WTC11 (cell line): Measurements from ENCODE around the gene PPP1R37. TPM values are rescaled to one million over a fixed set of nuclear protein-coding genes. Genes with fewer than 3 reads are reported as not detected.

Source experiments
- ATAC-seq: fragments of 200-7000 bp; cut with Tn5 transposase; 2 replicates; pipeline ENCODE4 v1.10.0; 2021; ENCODE audit warnings: mild to moderate bottlenecking, moderate library complexity
- CTCF ChIA-PET: fragments of 300-600 bp; sonication (Branson Sonifier 250); formaldehyde crosslinking; loops from one replicate; lab custom pipeline; 2021; ENCODE audit warnings: antibody characterized with exemption; lab: Charles Lee
- POLR2A ChIA-PET: fragments of 350-600 bp; sonication (Branson Sonifier 250); formaldehyde crosslinking; loops from one replicate; lab custom pipeline; 2021; ENCODE audit warnings: antibody characterized with exemption; lab: Charles Lee
- DNase-seq: peaks from one replicate; pipeline ENCODE4 v3.0.0; 2021; ENCODE audit warnings: low spot score
- H3K27ac Mint-ChIP-seq: 2 replicates; pipeline ENCODE4 v1.8.0; 2021; ENCODE audit warnings: mixed read lengths
- H3K27me3 Mint-ChIP-seq: 2 replicates; pipeline ENCODE4 v1.8.0; 2021; ENCODE audit warnings: low read depth, mild to moderate bottlenecking, moderate library complexity, mixed read lengths
- H3K36me3 Mint-ChIP-seq: 2 replicates; pipeline ENCODE4 v1.8.0; 2021; ENCODE audit warnings: mixed read lengths
- H3K4me1 Mint-ChIP-seq: 2 replicates; pipeline ENCODE4 v1.8.0; 2022; ENCODE audit warnings: mixed read lengths
- H3K4me3 Mint-ChIP-seq: 2 replicates; pipeline ENCODE4 v1.8.0; 2021; ENCODE audit warnings: mild to moderate bottlenecking, moderate library complexity, mixed read lengths
- H3K9me3 Mint-ChIP-seq: 2 replicates; pipeline ENCODE4 v1.8.0; 2021; ENCODE audit warnings: mixed read lengths
- CREB1 ChIP-seq: sonication (generic); formaldehyde crosslinking; IDR thresholded peaks from 2 replicates; pipeline ENCODE4 v1.8.0; 2023; ENCODE audit warnings: mild to moderate bottlenecking, missing genetic modification reagents
- GABPB1 ChIP-seq: sonication (generic); formaldehyde crosslinking; IDR thresholded peaks from 2 replicates; pipeline ENCODE4 v1.8.1; 2023; ENCODE audit warnings: mild to moderate bottlenecking, missing genetic modification reagents
- GRHL2 ChIP-seq: fragments of 250-450 bp; sonication (Bioruptor Pico); IDR thresholded peaks from 2 replicates; pipeline ENCODE4 v1.8.0; 2022; ENCODE audit warnings: mild to moderate bottlenecking, moderate library complexity; ENCODE audit not compliant: insufficient replicate concordance, severe bottlenecking
- HMGA2 ChIP-seq: fragments of 250-450 bp; sonication (Bioruptor Pico); IDR thresholded peaks from 2 replicates; pipeline ENCODE4 v1.4.0; 2021; ENCODE audit warnings: mild to moderate bottlenecking, moderate library complexity
- MYBL2 ChIP-seq: sonication (generic); formaldehyde crosslinking; IDR thresholded peaks from 2 replicates; pipeline ENCODE4 v1.8.1; 2023; ENCODE audit warnings: mild to moderate bottlenecking, moderate library complexity, missing genetic modification reagents
- NFATC4 ChIP-seq: fragments of 250-450 bp; sonication (Bioruptor Pico); IDR thresholded peaks from 2 replicates; pipeline ENCODE4 v1.9.0; 2021; ENCODE audit warnings: mild to moderate bottlenecking
- NR1H2 ChIP-seq: sonication (generic); formaldehyde crosslinking; IDR thresholded peaks from 2 replicates; pipeline ENCODE4 v1.9.0; 2021; ENCODE audit warnings: mild to moderate bottlenecking, moderate library complexity, missing genetic modification reagents
- NR2C2 ChIP-seq: sonication (generic); formaldehyde crosslinking; IDR thresholded peaks from 2 replicates; pipeline ENCODE4 v1.8.0; 2022; ENCODE audit warnings: mild to moderate bottlenecking, missing genetic modification reagents
- SOX15 ChIP-seq: fragments of 250-450 bp; sonication (Bioruptor Pico); IDR thresholded peaks from 2 replicates; pipeline ENCODE4 v1.9.0; 2021; ENCODE audit warnings: mild to moderate bottlenecking
- ZNF396 ChIP-seq: fragments of 250-450 bp; sonication (Bioruptor Pico); IDR thresholded peaks from 2 replicates; pipeline ENCODE4 v1.8.0; 2021; ENCODE audit warnings: mild to moderate bottlenecking, moderate library complexity, borderline replicate concordance
- ZNF423 ChIP-seq: fragments of 250-450 bp; sonication (Bioruptor Pico); IDR thresholded peaks from 2 replicates; pipeline ENCODE4 v2.1.2; 2022; ENCODE audit warnings: mild to moderate bottlenecking, moderate library complexity
- total RNA-seq: library from RNA; stranded (reverse); gene quantifications from 3 replicates; pipeline ENCODE4 v1.2.3, GENCODE V29; 2021
- TF ChIP-seq, protein P1 (sequence below): sonication (generic); formaldehyde crosslinking; IDR thresholded peaks from 2 replicates; pipeline ENCODE4 v1.8.0; 2022; ENCODE audit warnings: mild to moderate bottlenecking, missing genetic modification reagents
- TF ChIP-seq, protein P2 (sequence below): fragments of 250-450 bp; sonication (Bioruptor Pico); IDR thresholded peaks from 2 replicates; pipeline ENCODE4 v1.9.0; 2021; ENCODE audit warnings: mild to moderate bottlenecking
- TF ChIP-seq, protein P3 (sequence below): sonication (generic); formaldehyde crosslinking; IDR thresholded peaks from 2 replicates; pipeline ENCODE4 v1.8.0; 2022; ENCODE audit warnings: mild to moderate bottlenecking, missing genetic modification reagents
- TF ChIP-seq, protein P4 (sequence below): sonication (generic); formaldehyde crosslinking; IDR thresholded peaks from 2 replicates; pipeline ENCODE4 v1.8.1; 2023; ENCODE audit warnings: mild to moderate bottlenecking, missing genetic modification reagents
- TF ChIP-seq, protein P5 (sequence below): sonication (generic); formaldehyde crosslinking; IDR thresholded peaks from 2 replicates; pipeline ENCODE4 v1.8.1; 2023; ENCODE audit warnings: mild to moderate bottlenecking, missing genetic modification reagents, moderate library complexity
- TF ChIP-seq, protein P6 (sequence below): sonication (generic); formaldehyde crosslinking; IDR thresholded peaks from 2 replicates; pipeline ENCODE4 v1.8.0; 2022; ENCODE audit warnings: missing genetic modification reagents
- TF ChIP-seq, protein P7 (sequence below): fragments of 250-450 bp; sonication (Bioruptor Pico); IDR thresholded peaks from 2 replicates; pipeline ENCODE4 v1.8.0; 2021; ENCODE audit warnings: mild to moderate bottlenecking

The PPP1R37 gene
- total RNA-seq, 1 experiment from 2014 or later = 35.4 TPM

DNA sequence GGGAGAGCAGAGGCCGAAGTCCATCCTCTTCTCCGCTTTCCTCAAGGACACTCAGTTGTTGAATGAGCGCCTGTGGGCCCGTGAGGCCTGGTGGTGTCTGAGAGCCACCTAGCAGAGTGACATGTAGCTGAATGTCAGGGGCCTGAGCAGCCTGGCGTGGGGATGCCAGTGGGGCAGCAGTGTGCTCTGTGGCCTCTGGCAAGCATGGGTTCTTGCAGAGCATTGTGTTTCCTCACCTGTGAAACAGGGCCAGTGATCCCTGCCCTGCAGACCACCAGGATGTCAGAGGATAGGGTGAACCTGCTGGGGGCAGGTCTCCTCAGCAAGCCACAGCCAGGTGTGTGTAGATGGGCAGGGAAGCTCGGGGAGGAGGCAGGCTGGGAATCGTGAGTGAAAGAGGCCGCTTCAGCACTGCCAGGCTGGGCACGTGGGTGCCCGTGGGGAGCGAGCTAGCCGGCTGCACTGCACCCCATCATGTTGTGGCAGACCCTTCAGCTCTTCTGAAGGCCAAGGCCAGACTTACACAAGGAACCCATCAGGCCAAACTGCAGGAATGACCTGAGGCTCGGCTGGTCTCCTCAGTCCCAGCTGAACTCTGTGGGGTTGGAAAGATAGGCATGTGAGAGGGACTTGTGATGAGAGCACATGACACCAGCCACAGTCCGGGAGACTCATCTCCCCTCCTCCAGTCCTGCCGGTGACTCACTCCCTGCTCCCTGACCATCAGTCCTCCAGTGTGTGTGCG is 5.0 kb downstream of the PPP1R37 start:
- Mint-ChIP-seq H3K27ac (peak overlapping the region; percentile 92), H3K4me3 (peak overlapping the region; percentile 33), H3K36me3 (no peaks in the 10 kb centered on the region; the same call in 1 of the 2 replicates)
- no peak for TF ChIP-seq NR1H2 (CRISPR knock-in tag)
- TF ChIP-seq, protein P1, sequence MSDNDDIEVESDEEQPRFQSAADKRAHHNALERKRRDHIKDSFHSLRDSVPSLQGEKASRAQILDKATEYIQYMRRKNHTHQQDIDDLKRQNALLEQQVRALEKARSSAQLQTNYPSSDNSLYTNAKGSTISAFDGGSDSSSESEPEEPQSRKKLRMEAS (CRISPR knock-in tag) = no peak
- TF ChIP-seq SOX15 (CRISPR knock-in tag) = no peak
- TF ChIP-seq, protein P2, sequence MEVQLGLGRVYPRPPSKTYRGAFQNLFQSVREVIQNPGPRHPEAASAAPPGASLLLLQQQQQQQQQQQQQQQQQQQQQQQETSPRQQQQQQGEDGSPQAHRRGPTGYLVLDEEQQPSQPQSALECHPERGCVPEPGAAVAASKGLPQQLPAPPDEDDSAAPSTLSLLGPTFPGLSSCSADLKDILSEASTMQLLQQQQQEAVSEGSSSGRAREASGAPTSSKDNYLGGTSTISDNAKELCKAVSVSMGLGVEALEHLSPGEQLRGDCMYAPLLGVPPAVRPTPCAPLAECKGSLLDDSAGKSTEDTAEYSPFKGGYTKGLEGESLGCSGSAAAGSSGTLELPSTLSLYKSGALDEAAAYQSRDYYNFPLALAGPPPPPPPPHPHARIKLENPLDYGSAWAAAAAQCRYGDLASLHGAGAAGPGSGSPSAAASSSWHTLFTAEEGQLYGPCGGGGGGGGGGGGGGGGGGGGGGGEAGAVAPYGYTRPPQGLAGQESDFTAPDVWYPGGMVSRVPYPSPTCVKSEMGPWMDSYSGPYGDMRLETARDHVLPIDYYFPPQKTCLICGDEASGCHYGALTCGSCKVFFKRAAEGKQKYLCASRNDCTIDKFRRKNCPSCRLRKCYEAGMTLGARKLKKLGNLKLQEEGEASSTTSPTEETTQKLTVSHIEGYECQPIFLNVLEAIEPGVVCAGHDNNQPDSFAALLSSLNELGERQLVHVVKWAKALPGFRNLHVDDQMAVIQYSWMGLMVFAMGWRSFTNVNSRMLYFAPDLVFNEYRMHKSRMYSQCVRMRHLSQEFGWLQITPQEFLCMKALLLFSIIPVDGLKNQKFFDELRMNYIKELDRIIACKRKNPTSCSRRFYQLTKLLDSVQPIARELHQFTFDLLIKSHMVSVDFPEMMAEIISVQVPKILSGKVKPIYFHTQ (CRISPR knock-in tag) = no peak
- TF ChIP-seq MYBL2 (CRISPR knock-in tag) = no peak
- TF ChIP-seq HMGA2 = no peak
- TF ChIP-seq NFATC4 (CRISPR knock-in tag) = no peak
- no peak for TF ChIP-seq NR2C2 (CRISPR knock-in tag)
- no peak for TF ChIP-seq GRHL2
- no peak for TF ChIP-seq GABPB1 (CRISPR knock-in tag)
- TF ChIP-seq, protein P3, sequence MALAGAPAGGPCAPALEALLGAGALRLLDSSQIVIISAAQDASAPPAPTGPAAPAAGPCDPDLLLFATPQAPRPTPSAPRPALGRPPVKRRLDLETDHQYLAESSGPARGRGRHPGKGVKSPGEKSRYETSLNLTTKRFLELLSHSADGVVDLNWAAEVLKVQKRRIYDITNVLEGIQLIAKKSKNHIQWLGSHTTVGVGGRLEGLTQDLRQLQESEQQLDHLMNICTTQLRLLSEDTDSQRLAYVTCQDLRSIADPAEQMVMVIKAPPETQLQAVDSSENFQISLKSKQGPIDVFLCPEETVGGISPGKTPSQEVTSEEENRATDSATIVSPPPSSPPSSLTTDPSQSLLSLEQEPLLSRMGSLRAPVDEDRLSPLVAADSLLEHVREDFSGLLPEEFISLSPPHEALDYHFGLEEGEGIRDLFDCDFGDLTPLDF (CRISPR knock-in tag) = no peak
- no peak for TF ChIP-seq ZNF423 (CRISPR knock-in tag)
- TF ChIP-seq, protein P4, sequence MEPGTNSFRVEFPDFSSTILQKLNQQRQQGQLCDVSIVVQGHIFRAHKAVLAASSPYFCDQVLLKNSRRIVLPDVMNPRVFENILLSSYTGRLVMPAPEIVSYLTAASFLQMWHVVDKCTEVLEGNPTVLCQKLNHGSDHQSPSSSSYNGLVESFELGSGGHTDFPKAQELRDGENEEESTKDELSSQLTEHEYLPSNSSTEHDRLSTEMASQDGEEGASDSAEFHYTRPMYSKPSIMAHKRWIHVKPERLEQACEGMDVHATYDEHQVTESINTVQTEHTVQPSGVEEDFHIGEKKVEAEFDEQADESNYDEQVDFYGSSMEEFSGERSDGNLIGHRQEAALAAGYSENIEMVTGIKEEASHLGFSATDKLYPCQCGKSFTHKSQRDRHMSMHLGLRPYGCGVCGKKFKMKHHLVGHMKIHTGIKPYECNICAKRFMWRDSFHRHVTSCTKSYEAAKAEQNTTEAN = no peak
- TF ChIP-seq, protein P5, sequence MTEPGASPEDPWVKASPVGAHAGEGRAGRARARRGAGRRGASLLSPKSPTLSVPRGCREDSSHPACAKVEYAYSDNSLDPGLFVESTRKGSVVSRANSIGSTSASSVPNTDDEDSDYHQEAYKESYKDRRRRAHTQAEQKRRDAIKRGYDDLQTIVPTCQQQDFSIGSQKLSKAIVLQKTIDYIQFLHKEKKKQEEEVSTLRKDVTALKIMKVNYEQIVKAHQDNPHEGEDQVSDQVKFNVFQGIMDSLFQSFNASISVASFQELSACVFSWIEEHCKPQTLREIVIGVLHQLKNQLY = no peak
- TF ChIP-seq, all 79 proteins: peak for 0
- POLR2A ChIA-PET = no interaction called here
- Mint-ChIP-seq H3K27me3 (no peaks in the 10 kb centered on the region), H3K4me1 (peaks cover 65% of the 10 kb centered on the region), H3K9me3 (no peaks in the 10 kb centered on the region)
- DNase-seq (no peak), ATAC-seq (peak; percentile 21; the same call in 1 of the 2 replicates)
- CTCF ChIA-PET = interaction anchor here (0.6 to 3.4 kb wide), 5 partner anchors 15 to 502 kb away, joined by 3 to 10 read pairs (median 6); no protein-coding TSS in a partner anchor

DNA sequence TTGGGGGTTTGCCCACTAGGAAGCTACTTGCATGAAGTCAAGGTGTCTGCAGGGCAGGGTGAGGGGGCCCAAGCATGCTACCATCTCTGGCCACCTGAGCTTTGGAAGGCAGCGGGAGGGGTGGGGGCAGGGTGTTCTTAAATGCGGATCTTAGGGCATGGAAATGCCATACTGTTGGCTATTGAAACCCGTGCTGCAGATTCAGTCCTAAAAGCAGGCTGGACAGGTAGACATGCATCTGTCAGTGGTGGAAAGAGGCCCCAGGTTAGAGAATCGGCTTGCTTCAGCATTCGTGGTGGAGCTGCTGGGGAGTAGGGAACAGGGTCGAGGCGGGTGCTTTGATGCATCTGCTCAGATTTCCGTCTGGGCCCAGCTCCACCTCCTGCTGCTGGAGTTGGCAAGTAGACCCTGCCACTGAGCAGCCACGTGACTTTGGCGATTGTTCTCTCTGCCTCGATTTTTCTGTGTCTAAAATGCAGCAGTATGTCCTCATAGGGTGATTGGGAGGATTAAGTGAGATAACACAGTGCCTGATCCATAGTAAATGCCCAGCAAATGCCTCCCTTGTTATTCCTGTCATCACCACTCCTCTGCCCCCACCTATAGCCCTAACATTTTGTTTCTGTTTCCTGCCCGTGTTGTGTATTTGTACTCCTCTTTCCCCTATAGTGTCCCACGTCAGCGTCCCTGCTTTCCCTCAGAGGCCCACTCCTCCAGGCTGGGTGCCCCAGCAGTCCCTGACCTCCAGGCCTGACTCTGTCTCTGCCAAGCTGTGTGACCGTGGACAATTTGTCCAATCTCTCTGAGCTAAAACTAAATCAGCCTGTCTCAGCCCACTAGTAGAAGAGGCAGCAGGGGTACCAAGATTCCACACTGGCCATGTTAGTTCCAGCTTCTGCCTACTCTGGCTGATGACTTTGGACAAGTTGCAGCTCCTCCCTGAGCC is 5.8 kb downstream of the PPP1R37 start:
- H3K36me3 Mint-ChIP-seq = no peaks in the 10 kb centered on the region; the same call in 1 of the 2 replicates
- H3K4me1 Mint-ChIP-seq = peaks cover 69% of the 10 kb centered on the region
- POLR2A ChIA-PET = no interaction called here
- H3K9me3 Mint-ChIP-seq = no peaks in the 10 kb centered on the region
- no peak for DNase-seq
- H3K27ac Mint-ChIP-seq = peak overlapping the region; percentile 45
- no peak for ATAC-seq
- no peak overlapping the region for H3K4me3 Mint-ChIP-seq
- no peaks in the 10 kb centered on the region for H3K27me3 Mint-ChIP-seq
- CTCF ChIA-PET = interaction anchor here (0.6 to 3.4 kb wide), 5 partner anchors 14 to 105 kb away, joined by 3 to 10 read pairs (median 6); no protein-coding TSS in a partner anchor
- TF ChIP-seq ZNF396 (CRISPR knock-in tag) = no peak
- TF ChIP-seq, protein P6, sequence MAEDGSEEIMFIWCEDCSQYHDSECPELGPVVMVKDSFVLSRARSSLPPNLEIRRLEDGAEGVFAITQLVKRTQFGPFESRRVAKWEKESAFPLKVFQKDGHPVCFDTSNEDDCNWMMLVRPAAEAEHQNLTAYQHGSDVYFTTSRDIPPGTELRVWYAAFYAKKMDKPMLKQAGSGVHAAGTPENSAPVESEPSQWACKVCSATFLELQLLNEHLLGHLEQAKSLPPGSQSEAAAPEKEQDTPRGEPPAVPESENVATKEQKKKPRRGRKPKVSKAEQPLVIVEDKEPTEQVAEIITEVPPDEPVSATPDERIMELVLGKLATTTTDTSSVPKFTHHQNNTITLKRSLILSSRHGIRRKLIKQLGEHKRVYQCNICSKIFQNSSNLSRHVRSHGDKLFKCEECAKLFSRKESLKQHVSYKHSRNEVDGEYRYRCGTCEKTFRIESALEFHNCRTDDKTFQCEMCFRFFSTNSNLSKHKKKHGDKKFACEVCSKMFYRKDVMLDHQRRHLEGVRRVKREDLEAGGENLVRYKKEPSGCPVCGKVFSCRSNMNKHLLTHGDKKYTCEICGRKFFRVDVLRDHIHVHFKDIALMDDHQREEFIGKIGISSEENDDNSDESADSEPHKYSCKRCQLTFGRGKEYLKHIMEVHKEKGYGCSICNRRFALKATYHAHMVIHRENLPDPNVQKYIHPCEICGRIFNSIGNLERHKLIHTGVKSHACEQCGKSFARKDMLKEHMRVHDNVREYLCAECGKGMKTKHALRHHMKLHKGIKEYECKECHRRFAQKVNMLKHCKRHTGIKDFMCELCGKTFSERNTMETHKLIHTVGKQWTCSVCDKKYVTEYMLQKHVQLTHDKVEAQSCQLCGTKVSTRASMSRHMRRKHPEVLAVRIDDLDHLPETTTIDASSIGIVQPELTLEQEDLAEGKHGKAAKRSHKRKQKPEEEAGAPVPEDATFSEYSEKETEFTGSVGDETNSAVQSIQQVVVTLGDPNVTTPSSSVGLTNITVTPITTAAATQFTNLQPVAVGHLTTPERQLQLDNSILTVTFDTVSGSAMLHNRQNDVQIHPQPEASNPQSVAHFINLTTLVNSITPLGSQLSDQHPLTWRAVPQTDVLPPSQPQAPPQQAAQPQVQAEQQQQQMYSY (CRISPR knock-in tag) = no peak
- TF ChIP-seq CREB1 (CRISPR knock-in tag) = no peak
- TF ChIP-seq, protein P7, sequence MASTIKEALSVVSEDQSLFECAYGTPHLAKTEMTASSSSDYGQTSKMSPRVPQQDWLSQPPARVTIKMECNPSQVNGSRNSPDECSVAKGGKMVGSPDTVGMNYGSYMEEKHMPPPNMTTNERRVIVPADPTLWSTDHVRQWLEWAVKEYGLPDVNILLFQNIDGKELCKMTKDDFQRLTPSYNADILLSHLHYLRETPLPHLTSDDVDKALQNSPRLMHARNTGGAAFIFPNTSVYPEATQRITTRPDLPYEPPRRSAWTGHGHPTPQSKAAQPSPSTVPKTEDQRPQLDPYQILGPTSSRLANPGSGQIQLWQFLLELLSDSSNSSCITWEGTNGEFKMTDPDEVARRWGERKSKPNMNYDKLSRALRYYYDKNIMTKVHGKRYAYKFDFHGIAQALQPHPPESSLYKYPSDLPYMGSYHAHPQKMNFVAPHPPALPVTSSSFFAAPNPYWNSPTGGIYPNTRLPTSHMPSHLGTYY (CRISPR knock-in tag) = no peak
